ENCODE results near the gene RPS2.

RPS2 gene

GRCh38 chr16:1913327-1914083 lies 51.1 kb downstream of the RPS2 start:
- no peak for TF ChIP-seq CTCF (conservative IDR thresholded peaks at IDR 0.05; ENCODE audit: low read depth, low read length)
- no peak for DNase-seq (ENCODE audit: low read depth)
- H3K4me3 ChIP-seq (ENCODE audit: low read length), result no peak overlapping the region

- H3K4me3 ChIP-seq (ENCODE audit: low read length), result no peak overlapping the region
- no peak for TF ChIP-seq CTCF (conservative IDR thresholded peaks at IDR 0.05; ENCODE audit: low read depth, low read length)
- DNase-seq (ENCODE audit: low read depth), result no peak
Measured at GRCh38 chr16:1912215-1912543, 52.4 kb downstream of the RPS2 start.

Data from retinal pigment epithelial cell (primary cell).